DOHH2 (cell line): ENCODE results near the gene ETV7.

ENCODE experiments used
- CTCF ChIP-seq: fragments of 200-600 bp; sonication (generic); IDR thresholded peaks from one replicate; pipeline ENCODE4 v1.5.1; 2014; ENCODE audit warnings: antibody characterized with exemption, mild to moderate bottlenecking, low read depth, low read length; ENCODE audit not compliant: poor library complexity, severe bottlenecking
- EZH2phosphoT487 ChIP-seq: fragments of 200-600 bp; sonication (generic); IDR thresholded peaks from 2 replicates; pipeline ENCODE4 v1.6.1; 2017; ENCODE audit warnings: borderline replicate concordance, mild to moderate bottlenecking, antibody characterized with exemption, low read length, moderate library complexity, mixed read lengths

- no peak for TF ChIP-seq CTCF
- TF ChIP-seq EZH2phosphoT487 = no peak
These were observed 3.9 kb downstream of the ETV7 start for GRCh38 chr6:36383606-36384005.
